Sigmoid colon (tissue), 7 donors: Measurements from ENCODE around the gene SMTNL2. TPM values are rescaled to one million over a fixed set of nuclear protein-coding genes. Genes with fewer than 3 reads are reported as not detected.
A peak's percentile ranks its signal among the peaks of the same experiment; 100 is the strongest.
"Not testable (repeated sequence)": the region's sequence is repeated elsewhere in the genome, so short reads cannot be mapped to it uniquely, and the experiment has no call there.

Source experiments
- DNase-seq: peaks from one replicate; pipeline ENCODE4 v3.0.0-alpha.2; 2019
- H3K27ac ChIP-seq, 4 donors: fragments of 200-600 bp; sonication (generic); one replicate each; pipeline ENCODE4 v1.5.1; 2016 to 2019; ENCODE audit warnings: mild to moderate bottlenecking in 1 of 4
- H3K27me3 ChIP-seq, 3 donors: fragments of 200-600 bp; sonication (generic); one replicate each; pipeline ENCODE4 v1.5.1; 2019; ENCODE audit warnings: mild to moderate bottlenecking in 1 of 3
- H3K36me3 ChIP-seq, 4 donors: fragments of 200-600 bp; sonication (generic); one replicate each; pipeline ENCODE4 v1.5.1; 2016 to 2019
- H3K4me1 ChIP-seq, 4 donors: fragments of 200-600 bp; sonication (generic); one replicate each; pipeline ENCODE4 v1.5.1; 2017 to 2019
- H3K4me3 ChIP-seq, 4 donors: fragments of 200-600 bp; sonication (generic); one replicate each; pipeline ENCODE4 v1.5.1; 2017 to 2019; ENCODE audit warnings: mild to moderate bottlenecking in 2 of 4, moderate library complexity in 1 of 4
- H3K9me3 ChIP-seq, 4 donors: fragments of 200-600 bp in 3 of 4; sonication (generic) in 3 of 4; one replicate each; pipeline versions ENCODE4 v1.5.1 to v1.6.1; 2013 to 2019
- CTCF ChIP-seq, 4 experiments: fragments of 450-650 bp in 3 of 4; fragments of 200-600 bp in 1 of 4; IDR thresholded peaks; one replicate each; pipeline ENCODE4 v1.5.1; 2016 to 2019; ENCODE audit warnings: antibody characterized with exemption in 4 of 4, mild to moderate bottlenecking in 3 of 4, moderate library complexity in 2 of 4
- EP300 ChIP-seq, 4 donors: sonication (generic); formaldehyde crosslinking; IDR thresholded peaks; one replicate each; pipeline ENCODE4 v1.6.1; 2017; ENCODE audit warnings: antibody characterized with exemption in 4 of 4
- POLR2A ChIP-seq, 2 donors: fragments of 450-650 bp; IDR thresholded peaks; one replicate each; pipeline ENCODE4 v1.6.1; 2016; ENCODE audit warnings: antibody characterized with exemption in 2 of 2, mild to moderate bottlenecking in 2 of 2, moderate library complexity in 2 of 2
- POLR2AphosphoS5 ChIP-seq, 4 donors: sonication (generic); formaldehyde crosslinking; IDR thresholded peaks; one replicate each; pipeline ENCODE4 v1.6.1; 2017; ENCODE audit warnings: antibody characterized with exemption in 4 of 4
- WGBS, 2 donors: extraction: QIAGEN DNeasy Blood & Tissue Kit; methylation state at CpG; one replicate each; pipeline ENCODE4 v1.1.7; 2013; 5-methylcytosine and 5-hydroxymethylcytosine counted together
- intact Hi-C: fragments of 100-400 bp; cut with DNase I; formaldehyde crosslinking; loops from one replicate; pipeline ENCODE4 v1.15.1; 2023
- polyA plus RNA-seq, 3 donors: library from polyadenylated mRNA; stranded (reverse); fragments of 200-250 nt; gene quantifications; one replicate each; pipeline ENCODE4 v1.2.3, GENCODE V29; 2013
- total RNA-seq, 4 donors: library from RNA; depleted of rRNA; stranded (reverse); fragments of >200 nt; gene quantifications; one replicate each; pipeline ENCODE4 v1.1.0, GENCODE V29; 2016
- donor health status: healthy with polysubstance abuse.
- donor health status: Bipolar disorder and iron deficiency.
- donor health status: healthy.

The SMTNL2 gene
- total and polyA plus RNA-seq, 7 donors: 0.33 to 1.9 (median 0.99) TPM; not detected in 1

GRCh38 chr17:4593021-4593421 lies 8.7 kb downstream of the SMTNL2 start:
- H3K36me3 ChIP-seq: no peaks in the 10 kb centered on the region
- H3K4me1 ChIP-seq: no peaks in the 10 kb centered on the region
- WGBS, 2 donors: 89 to 91% methylated on average over 14 of the region's 14 CpGs
- no peak for DNase-seq
- intact Hi-C loops: no loop called here
- no peaks in the 10 kb centered on the region for H3K27me3 ChIP-seq
- no peaks in the 10 kb centered on the region for H3K9me3 ChIP-seq
- TF ChIP-seq POLR2AphosphoS5 (IDR thresholded peaks at IDR 0.05) (no peak), POLR2A (IDR thresholded peaks at IDR 0.05) (no peak), EP300 (IDR thresholded peaks at IDR 0.05) (no peak), CTCF (IDR thresholded peaks at IDR 0.05) (no peak)
- peak overlapping the region in 1 of 4 donors; percentile 8 for H3K27ac ChIP-seq
- H3K4me3 ChIP-seq: no peak overlapping the region

GRCh38 chr17:4594406-4594805 lies 10.1 kb downstream of the SMTNL2 start:
- H3K36me3 ChIP-seq: no peaks in the 10 kb centered on the region
- H3K27ac ChIP-seq: no peak overlapping the region
- 90 to 91% methylated on average over 7 of the region's 7 CpGs for WGBS, 2 donors
- intact Hi-C loops: no loop called here
- no peak for DNase-seq
- H3K27me3 ChIP-seq: peaks cover 0 to 6% (median 0%) of the 10 kb centered on the region in 3 donors
- H3K9me3 ChIP-seq: no peaks in the 10 kb centered on the region
- no peak for TF ChIP-seq POLR2A (IDR thresholded peaks at IDR 0.05)
- TF ChIP-seq CTCF (IDR thresholded peaks at IDR 0.05): no peak
- TF ChIP-seq EP300 (IDR thresholded peaks at IDR 0.05): no peak
- TF ChIP-seq POLR2AphosphoS5 (IDR thresholded peaks at IDR 0.05): no peak
- H3K4me3 ChIP-seq: no peak overlapping the region
- H3K4me1 ChIP-seq: no peaks in the 10 kb centered on the region

- TF ChIP-seq EP300 (IDR thresholded peaks at IDR 0.05): no peak
- TF ChIP-seq CTCF (IDR thresholded peaks at IDR 0.05): peak in 1 of 4 experiments; percentile 16
- intact Hi-C loops: no loop called here
- Histone ChIP-seq H3K4me3 (no peak overlapping the region), H3K4me1 (no peaks in the 10 kb centered on the region), H3K27ac (no peak overlapping the region), H3K27me3 (peaks cover 0 to 13% (median 0%) of the 10 kb centered on the region in 3 donors), H3K9me3 (no peaks in the 10 kb centered on the region), H3K36me3 (no peaks in the 10 kb centered on the region)
- WGBS, 2 donors: 16 to 32% methylated on average over 29 of the region's 29 CpGs
- DNase-seq: no peak
These were observed 10.8 kb downstream of the SMTNL2 start for GRCh38 chr17:4594931-4595684.

GRCh38 chr17:4595685-4596342 lies 11.5 kb downstream of the SMTNL2 start:
- H3K4me1 ChIP-seq, H3K4me3 ChIP-seq, H3K9me3 ChIP-seq, H3K27ac ChIP-seq, H3K36me3 ChIP-seq, intact Hi-C loops, DNase-seq: not testable (repeated sequence)
- H3K27me3 ChIP-seq: peaks cover 0 to 20% (median 0%) of the 10 kb centered on the region in 3 donors
- 70 to 87% methylated on average over 23 of the region's 23 CpGs for WGBS, 2 donors

GRCh38 chr17:4596636-4597380 lies 12.5 kb downstream of the SMTNL2 start:
- Histone ChIP-seq H3K27ac (no peak overlapping the region), H3K4me1 (no peaks in the 10 kb centered on the region), H3K9me3 (no peaks in the 10 kb centered on the region), H3K4me3 (no peak overlapping the region), H3K27me3 (peaks cover 0 to 20% (median 0%) of the 10 kb centered on the region in 3 donors), H3K36me3 (no peaks in the 10 kb centered on the region)
- no peak for TF ChIP-seq POLR2AphosphoS5 (IDR thresholded peaks at IDR 0.05)
- TF ChIP-seq POLR2A (IDR thresholded peaks at IDR 0.05): no peak
- TF ChIP-seq EP300 (IDR thresholded peaks at IDR 0.05): no peak
- no peak for TF ChIP-seq CTCF (IDR thresholded peaks at IDR 0.05)
- intact Hi-C loops: no loop called here
- WGBS, 2 donors: 95% methylated on average over 36 of the region's 36 CpGs
- no peak for DNase-seq
